Measurements from ENCODE around the gene FAM3A.

GRCh38 chrX:154505734-154506133 lies 10.3 kb downstream of the FAM3A start:
- TF ChIP-seq YY1 (IDR thresholded peaks at IDR 0.05; ENCODE audit: insufficient read depth, insufficient read length) (no peak), SUZ12 (IDR thresholded peaks at IDR 0.05; ENCODE audit: extremely low read depth, insufficient read depth, insufficient read length) (no peak), ZNF274 (IDR thresholded peaks at IDR 0.05; ENCODE audit: low read depth, low read length) (no peak)
